Mesenchymal stem cell (in vitro differentiated cells and primary cell): ENCODE results near the gene CYP4F12.

Experiments used
- DNase-seq: peaks from one replicate; pipeline ENCODE4 v3.0.0-alpha.2; 2013
- H2AFZ ChIP-seq: one replicate; pipeline ENCODE4 v1.6.1; 2013; ENCODE audit warnings: low read depth, mild to moderate bottlenecking, control low read depth, inconsistent platforms, low read length, moderate library complexity
- H2AK5ac ChIP-seq: 2 replicates; pipeline ENCODE4 v1.6.1; 2013; ENCODE audit warnings: low read length, moderate library complexity, mild to moderate bottlenecking, inconsistent platforms; ENCODE audit not compliant: severe bottlenecking
- H2BK120ac ChIP-seq: one replicate; pipeline ENCODE4 v1.6.1; 2013; ENCODE audit warnings: low read depth, mild to moderate bottlenecking, inconsistent platforms, low read length, moderate library complexity
- H2BK12ac ChIP-seq, 2 experiments: one replicate each; pipeline ENCODE4 v1.6.1; 2013; ENCODE audit warnings: inconsistent platforms in 2 of 2, low read length in 2 of 2, mild to moderate bottlenecking in 2 of 2, moderate library complexity in 2 of 2, control low read depth in 1 of 2
- H2BK15ac ChIP-seq: one replicate; pipeline ENCODE4 v1.6.1; 2013; ENCODE audit warnings: mild to moderate bottlenecking, low read depth, inconsistent platforms; ENCODE audit not compliant: poor library complexity, severe bottlenecking
- H2BK5ac ChIP-seq: 2 replicates; pipeline ENCODE4 v1.6.1; 2013; ENCODE audit warnings: low read depth, mild to moderate bottlenecking, low read length, control low read depth, inconsistent platforms; ENCODE audit not compliant: poor library complexity, severe bottlenecking
- H3K14ac ChIP-seq, 2 experiments: one replicate each; pipeline ENCODE4 v1.6.1; 2013; ENCODE audit warnings: inconsistent platforms in 2 of 2, low read length in 2 of 2, control low read depth in 1 of 2, mild to moderate bottlenecking in 1 of 2, moderate library complexity in 1 of 2
- H3K18ac ChIP-seq, 2 experiments: one replicate each; pipeline ENCODE4 v1.6.1; 2013; ENCODE audit warnings: inconsistent platforms in 2 of 2, low read length in 2 of 2, control low read depth in 1 of 2, low read depth in 1 of 2, mild to moderate bottlenecking in 1 of 2
- H3K23ac ChIP-seq, 2 experiments: one replicate each; pipeline ENCODE4 v1.6.1; 2013; ENCODE audit warnings: inconsistent platforms in 2 of 2, low read length in 2 of 2, mild to moderate bottlenecking in 2 of 2, moderate library complexity in 2 of 2, control low read depth in 1 of 2
- H3K27ac ChIP-seq: 2 replicates; pipeline ENCODE4 v1.5.1; 2013; ENCODE audit warnings: mild to moderate bottlenecking, moderate library complexity, low read length, control low read depth, inconsistent platforms; ENCODE audit not compliant: poor library complexity, severe bottlenecking
- H3K27me3 ChIP-seq, 2 experiments: 2 replicates each; pipeline versions ENCODE4 v1.6.1 to v1.7.0; 2013; ENCODE audit warnings: low read length in 2 of 2, mild to moderate bottlenecking in 2 of 2, moderate library complexity in 2 of 2, control low read depth in 1 of 2, inconsistent platforms in 1 of 2; ENCODE audit not compliant: control insufficient read depth in 1 of 2, insufficient read depth in 1 of 2
- H3K36me3 ChIP-seq, 2 experiments: 2 replicates each; pipeline versions ENCODE4 v1.6.1 to v1.7.0; 2013; ENCODE audit warnings: low read length in 2 of 2, control low read depth in 1 of 2, inconsistent platforms in 1 of 2, low read depth in 1 of 2, mild to moderate bottlenecking in 1 of 2; ENCODE audit not compliant: insufficient read depth in 2 of 2, control insufficient read depth in 1 of 2
- H3K4ac ChIP-seq, 2 experiments: one replicate each; pipeline ENCODE4 v1.6.1; 2013; ENCODE audit warnings: inconsistent platforms in 2 of 2, low read length in 2 of 2, mild to moderate bottlenecking in 2 of 2, moderate library complexity in 2 of 2, control low read depth in 1 of 2, low read depth in 1 of 2
- H3K4me1 ChIP-seq: 2 replicates; pipeline ENCODE4 v1.6.1; 2013; ENCODE audit warnings: low read depth, low read length, control low read depth; ENCODE audit not compliant: control insufficient read depth, insufficient read depth
- H3K4me2 ChIP-seq: 2 replicates; pipeline ENCODE4 v1.6.1; 2013; ENCODE audit warnings: low read length, mild to moderate bottlenecking, inconsistent platforms; ENCODE audit not compliant: poor library complexity, severe bottlenecking
- H3K4me3 ChIP-seq, 2 experiments: 2 replicates each; pipeline versions ENCODE4 v1.5.1 to v1.7.0; 2013; ENCODE audit warnings: low read length in 2 of 2, mild to moderate bottlenecking in 2 of 2, control low read depth in 1 of 2, low read depth in 1 of 2; ENCODE audit not compliant: insufficient read depth in 1 of 2
- H3K79me1 ChIP-seq: replicated peaks from 2 replicates; pipeline ENCODE4 v1.6.1; 2013; ENCODE audit warnings: mild to moderate bottlenecking, control low read depth, low read length, inconsistent platforms; ENCODE audit not compliant: poor library complexity, severe bottlenecking
- H3K9ac ChIP-seq: 2 replicates; pipeline ENCODE4 v1.7.0; 2013; ENCODE audit warnings: mild to moderate bottlenecking, low read length, moderate library complexity
- H3K9me3 ChIP-seq: 2 replicates; pipeline ENCODE4 v1.7.0; 2013; ENCODE audit warnings: mild to moderate bottlenecking, low read length; ENCODE audit not compliant: control insufficient read depth
- H4K8ac ChIP-seq: one replicate; pipeline ENCODE4 v1.6.1; 2013; ENCODE audit warnings: inconsistent platforms, mild to moderate bottlenecking, low read length, moderate library complexity
- H4K91ac ChIP-seq: one replicate; pipeline ENCODE4 v1.6.1; 2013; ENCODE audit warnings: mild to moderate bottlenecking, low read length, inconsistent platforms
- WGBS: methylation state at CpG from one replicate; pipeline ENCODE4 v1.1.7; 2013; ENCODE audit warnings: mixed read lengths; 5-methylcytosine and 5-hydroxymethylcytosine counted together

Gene CYP4F12

DNA sequence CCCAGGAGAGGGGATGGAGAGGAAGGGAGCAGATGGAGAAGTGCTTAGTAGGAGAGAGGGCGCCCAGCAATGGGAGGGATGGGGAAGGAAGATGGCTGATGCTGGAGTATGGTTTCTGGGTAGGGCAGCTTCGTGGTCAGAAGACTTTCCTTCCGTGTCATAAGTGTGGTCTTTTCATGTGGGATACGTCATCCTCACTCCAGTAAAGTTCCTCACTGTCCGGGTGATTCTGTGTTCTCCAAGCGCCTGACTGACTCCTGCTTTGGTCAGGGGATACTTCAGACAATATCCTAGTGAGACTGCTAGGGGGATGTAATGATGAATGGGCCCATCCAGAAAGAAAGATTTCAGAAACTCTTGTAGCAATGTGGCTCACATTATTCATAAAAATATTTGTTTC lies 61.0 kb downstream of the CYP4F12 start:
- no peak overlapping the region for H3K14ac ChIP-seq
- H3K18ac ChIP-seq: no peak overlapping the region
- no peak overlapping the region for H4K8ac ChIP-seq
- H3K27ac ChIP-seq: no peak overlapping the region
- H2AK5ac ChIP-seq: no peak overlapping the region
- no peak overlapping the region for H4K91ac ChIP-seq
- H3K9me3 ChIP-seq: peaks cover 2% of the 10 kb centered on the region
- no peaks in the 10 kb centered on the region for H3K36me3 ChIP-seq
- H2AFZ ChIP-seq: no peak overlapping the region
- no peak for DNase-seq
- H2BK5ac ChIP-seq: no peak overlapping the region
- no peak overlapping the region for H3K4me2 ChIP-seq
- H3K23ac ChIP-seq: no peak overlapping the region
- no peak overlapping the region for H2BK12ac ChIP-seq
- 64% methylated on average over 6 of the region's 6 CpGs for WGBS
- no peaks in the 10 kb centered on the region for H3K27me3 ChIP-seq
- no peaks in the 10 kb centered on the region for H3K4me1 ChIP-seq
- no peak overlapping the region for H3K9ac ChIP-seq
- H2BK120ac ChIP-seq: no peak overlapping the region
- H3K79me1 ChIP-seq: no peaks in the 10 kb centered on the region
- H3K4me3 ChIP-seq: no peak overlapping the region
- no peak overlapping the region for H2BK15ac ChIP-seq
- no peak overlapping the region for H3K4ac ChIP-seq

DNA sequence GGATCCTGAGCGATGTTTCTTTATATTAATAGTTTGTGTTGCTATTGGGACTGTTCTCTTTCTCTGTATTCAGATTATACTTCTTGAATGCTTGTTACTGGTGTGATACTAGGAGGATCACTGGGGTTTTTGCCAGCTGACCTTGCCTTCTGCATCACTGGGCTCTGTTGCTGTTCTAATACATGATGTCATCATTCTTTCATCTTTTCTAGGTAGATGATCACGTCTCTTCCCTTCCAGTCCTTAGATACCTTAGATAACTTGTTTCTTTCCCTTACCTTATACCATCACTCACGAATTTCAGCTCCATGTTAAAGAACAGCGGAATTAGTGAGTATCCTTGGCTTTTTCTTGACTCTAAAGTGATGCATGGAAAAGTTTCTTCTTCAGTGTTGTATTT lies 64.8 kb downstream of the CYP4F12 start, which contains the start of gene OR10H3:
Gene OR10H3 (plus strand): TSS at position 264 of the 400 bp plus-strand sequence. CDS start 3,408 bp downstream, outside the sequence.
- DNase-seq: no peak
- no peaks in the 10 kb centered on the region for H3K36me3 ChIP-seq
- no peak within 1 kb of the TSS for H2BK12ac ChIP-seq
- no peak within 1 kb of the TSS for H2BK15ac ChIP-seq
- H2BK120ac ChIP-seq: no peak within 1 kb of the TSS
- no peak within 1 kb of the TSS for H3K27ac ChIP-seq
- H3K79me1 ChIP-seq: no peaks in the 10 kb centered on the region
- H4K8ac ChIP-seq: no peak within 1 kb of the TSS
- H3K27me3 ChIP-seq: no peaks in the 10 kb centered on the region
- H3K18ac ChIP-seq: no peak within 1 kb of the TSS
- H2BK5ac ChIP-seq: no peak within 1 kb of the TSS
- no peak within 1 kb of the TSS for H2AK5ac ChIP-seq
- H3K9me3 ChIP-seq: peaks cover 25% of the 10 kb centered on the region
- no peak within 1 kb of the TSS for H3K4me3 ChIP-seq
- no peaks in the 10 kb centered on the region for H3K4me1 ChIP-seq
- no peak within 1 kb of the TSS for H3K4me2 ChIP-seq
- H3K4ac ChIP-seq: no peak within 1 kb of the TSS
- no peak within 1 kb of the TSS for H3K14ac ChIP-seq
- H3K23ac ChIP-seq: no peak within 1 kb of the TSS
- no peak within 1 kb of the TSS for H4K91ac ChIP-seq
- 23% methylated on average over 4 of the region's 4 CpGs for WGBS
- no peak within 1 kb of the TSS for H3K9ac ChIP-seq
- no peak within 1 kb of the TSS for H2AFZ ChIP-seq

DNA sequence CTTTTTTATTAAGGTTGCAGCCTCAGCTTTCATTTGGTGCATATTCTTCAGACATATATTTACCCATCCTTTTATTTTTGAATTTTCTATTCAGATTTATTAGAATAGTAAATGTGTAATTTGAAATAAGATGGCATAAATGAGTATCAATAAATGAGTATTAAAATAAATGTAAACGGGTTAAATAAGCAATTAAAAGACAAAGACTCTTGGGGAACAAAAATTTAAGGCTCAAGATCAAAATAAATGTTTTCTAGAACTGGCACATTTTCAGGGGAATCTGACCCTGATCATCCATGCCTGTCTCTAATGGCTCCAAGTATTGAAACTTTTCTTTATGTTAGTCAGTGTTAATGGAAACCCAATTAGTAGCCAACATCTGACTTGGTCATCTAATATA lies 67.9 kb downstream of the CYP4F12 start:
- Histone ChIP-seq H2BK15ac (no peak overlapping the region), H3K79me1 (no peaks in the 10 kb centered on the region), H3K18ac (no peak overlapping the region), H3K36me3 (no peaks in the 10 kb centered on the region), H3K4ac (no peak overlapping the region), H4K8ac (no peak overlapping the region), H2BK12ac (no peak overlapping the region), H3K4me2 (no peak overlapping the region), H3K4me1 (no peaks in the 10 kb centered on the region), H3K9ac (no peak overlapping the region), H3K9me3 (peaks cover 25% of the 10 kb centered on the region), H2AK5ac (no peak overlapping the region), H3K27me3 (no peaks in the 10 kb centered on the region), H2AFZ (no peak overlapping the region), H3K27ac (no peak overlapping the region), H3K4me3 (no peak overlapping the region), H4K91ac (no peak overlapping the region), H3K14ac (no peak overlapping the region), H2BK5ac (no peak overlapping the region), H3K23ac (no peak overlapping the region), H2BK120ac (no peak overlapping the region)
- WGBS: no CpG with 5 or more reads among the region's 1 CpG
- DNase-seq: no peak
